CD4-positive, alpha-beta T cell treated with Interleukin-4 for 1 hour (primary cell): ENCODE data around the gene ACKR3.

Experiments used
- DNase-seq, 2 donors: peaks; one replicate each; pipeline ENCODE4 v3.0.0-alpha.2; 2020 to 2022

Gene ACKR3

DNA sequence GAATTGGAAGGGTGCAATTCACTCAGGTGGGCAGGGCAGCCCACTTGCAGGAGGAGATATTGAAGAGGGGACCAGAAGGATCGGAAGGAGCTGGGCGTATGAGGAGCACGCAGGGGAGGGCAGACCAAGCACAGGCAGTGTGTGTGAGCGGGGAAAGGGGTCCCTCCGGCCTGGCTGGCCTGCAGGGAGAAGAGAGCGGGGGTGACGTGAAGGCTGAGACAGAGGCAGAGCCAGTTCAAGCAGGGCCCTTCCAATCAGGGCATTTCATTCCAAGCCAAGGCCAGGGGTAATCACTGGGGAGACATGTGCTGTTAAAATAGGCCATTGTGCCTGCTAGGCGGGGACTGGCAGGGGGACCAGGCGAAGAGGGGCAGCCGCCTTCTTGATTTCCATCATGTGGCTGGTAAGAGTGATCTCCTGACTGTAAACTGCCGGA lies 62.2 kb downstream of the ACKR3 start:
- no peak for DNase-seq
